ENCODE data around the gene SRPK2. TPM values are rescaled to one million over a fixed set of nuclear protein-coding genes. Genes with fewer than 3 reads are reported as not detected.
A peak's percentile ranks its signal among the peaks of the same experiment; 100 is the strongest.
"Not testable (repeated sequence)": the region's sequence is repeated elsewhere in the genome, so short reads cannot be mapped to it uniquely, and the experiment has no call there.

The SRPK2 gene
- total RNA-seq, 8 experiments from 2014 or later, result 36.4 to 96.1 (median 47.3) TPM

- in situ Hi-C loops (cut with MboI; ENCODE audit: low pct_unique_long_range_greater_than_20kb in 2 of 9, low sequenced_read_pairs in 9 of 9, unreplicated experiment in 9 of 9), result no loop called here
- no peak for ATAC-seq (replicated peaks in 6 of 8)
- no peak overlapping the region for H3K4me3 ChIP-seq
These were observed 110.2 kb downstream of the SRPK2 start for GRCh38 chr7:105278565-105278964.

GRCh38 chr7:105277341-105277740, 111.4 kb downstream of the SRPK2 start:
- no peak overlapping the region for H3K27ac ChIP-seq
- 76 to 100% (median 90%) methylated on average over 1 to 4 of the region's 6 CpGs; no CpG with 5 or more reads in 3 of the 10 experiments for WGBS, 10 experiments
- no peak for ATAC-seq (replicated peaks in 6 of 8)
- no peak overlapping the region for H3K4me3 ChIP-seq
- H3K4me1 ChIP-seq (replicated peaks in 1 of 2), result no peaks in the 10 kb centered on the region
- in situ Hi-C loops (cut with MboI; ENCODE audit: low pct_unique_long_range_greater_than_20kb in 2 of 9, low sequenced_read_pairs in 9 of 9, unreplicated experiment in 9 of 9), result no loop called here

More at GRCh38 chr7:105278565-105278964, 110.2 kb downstream of the SRPK2 start:
- WGBS, 10 experiments, result 71 to 100% (median 83%) methylated on average over 1 to 5 of the region's 5 CpGs; no CpG with 5 or more reads in 3 of the 10 experiments
- no peak overlapping the region for H3K27ac ChIP-seq
- H3K4me1 ChIP-seq (replicated peaks in 1 of 2), result no peaks in the 10 kb centered on the region

GRCh38 chr7:105270117-105270516, 118.6 kb downstream of the SRPK2 start:
- ATAC-seq (replicated peaks in 6 of 8), result no peak
- no peak overlapping the region for H3K4me3 ChIP-seq
- no peak overlapping the region for H3K27ac ChIP-seq
- H3K4me1 ChIP-seq (replicated peaks in 1 of 2), result peaks cover 3 to 31% of the 10 kb centered on the region in 2 donors
- in situ Hi-C loops (cut with MboI; ENCODE audit: low pct_unique_long_range_greater_than_20kb in 2 of 9, low sequenced_read_pairs in 9 of 9, unreplicated experiment in 9 of 9), result no loop called here
- WGBS, 10 experiments, result 29 to 100% (median 97%) methylated on average over 1 to 7 of the region's 9 CpGs; no CpG with 5 or more reads in 4 of the 10 experiments

- ATAC-seq (replicated peaks in 6 of 8), result peak; percentile 13 to 56 (median 32)
- in situ Hi-C loops (cut with MboI; ENCODE audit: low pct_unique_long_range_greater_than_20kb in 2 of 9, low sequenced_read_pairs in 9 of 9, unreplicated experiment in 9 of 9), result no loop called here
- peak overlapping the region in 1 of 2 donors; percentile 88 for H3K27ac ChIP-seq
- peaks cover 3 to 37% of the 10 kb centered on the region in 2 donors for H3K4me1 ChIP-seq (replicated peaks in 1 of 2)
- H3K4me3 ChIP-seq, result peak overlapping the region; percentile 36 to 46 (median 42)
- 0 to 54% (median 27%) methylated on average over 3 of the region's 3 CpGs for WGBS, 10 experiments
These were observed 119.3 kb downstream of the SRPK2 start for GRCh38 chr7:105269397-105269796.

- peak overlapping the region; percentile 36 to 46 (median 42) for H3K4me3 ChIP-seq
- in situ Hi-C loops (cut with MboI; ENCODE audit: low pct_unique_long_range_greater_than_20kb in 2 of 9, low sequenced_read_pairs in 9 of 9, unreplicated experiment in 9 of 9), result no loop called here
- 0 to 50% (median 17%) methylated on average over 1 to 6 of the region's 6 CpGs for WGBS, 10 experiments
- H3K4me1 ChIP-seq (replicated peaks in 1 of 2), result peaks cover 3 to 39% of the 10 kb centered on the region in 2 donors
- peak; percentile 83 to 93 (median 90) for ATAC-seq (replicated peaks in 6 of 8)
- H3K27ac ChIP-seq, result peak overlapping the region; percentile 80 to 88
These were observed 120.0 kb downstream of the SRPK2 start for GRCh38 chr7:105268511-105269392.

GRCh38 chr7:105268056-105268455, 120.7 kb downstream of the SRPK2 start:
- Histone ChIP-seq H3K4me1 (replicated peaks in 1 of 2) (peaks cover 3 to 39% of the 10 kb centered on the region in 2 donors), H3K27ac (peak overlapping the region in 1 of 2 donors; percentile 88), H3K4me3 (peak overlapping the region; percentile 36 to 46 (median 42))
- peak; percentile 39 to 70 (median 54) for ATAC-seq (replicated peaks in 6 of 8)
- 0 to 92% (median 60%) methylated on average over 1 of the region's 1 CpG; no CpG with 5 or more reads in 3 of the 10 experiments for WGBS, 10 experiments
- in situ Hi-C loops (cut with MboI; ENCODE audit: low pct_unique_long_range_greater_than_20kb in 2 of 9, low sequenced_read_pairs in 9 of 9, unreplicated experiment in 9 of 9), result no loop called here

- in situ Hi-C loops (cut with MboI; ENCODE audit: low pct_unique_long_range_greater_than_20kb in 2 of 9, low sequenced_read_pairs in 9 of 9, unreplicated experiment in 9 of 9), result no loop called here
- H3K27ac ChIP-seq, result no peak overlapping the region
- 0 to 64% (median 33%) methylated on average over 1 of the region's 1 CpG; no CpG with 5 or more reads in 2 of the 10 experiments for WGBS, 10 experiments
- ATAC-seq (replicated peaks in 6 of 8), result no peak
- H3K4me3 ChIP-seq, result peak overlapping the region; percentile 15 to 46 (median 42)
- H3K4me1 ChIP-seq (replicated peaks in 1 of 2), result peaks cover 3 to 39% of the 10 kb centered on the region in 2 donors
These were observed 121.5 kb downstream of the SRPK2 start for GRCh38 chr7:105267244-105267643.

GRCh38 chr7:105264707-105265106, 124.0 kb downstream of the SRPK2 start:
- whole genome bisulfite sequencing, 10 experiments, result 67 to 100% (median 100%) methylated on average over 1 of the region's 1 CpG; no CpG with 5 or more reads in 1 of the 10 experiments
- Histone ChIP-seq H3K27ac (no peak overlapping the region), H3K4me3 (no peak overlapping the region), H3K4me1 (replicated peaks in 1 of 2) (peaks cover 6 to 38% of the 10 kb centered on the region in 2 donors)
- ATAC-seq (replicated peaks in 6 of 8), result no peak
- in situ Hi-C loops (cut with MboI; ENCODE audit: low pct_unique_long_range_greater_than_20kb in 2 of 9, low sequenced_read_pairs in 9 of 9, unreplicated experiment in 9 of 9), result no loop called here

GRCh38 chr7:105261689-105262088, 127.0 kb downstream of the SRPK2 start:
- ATAC-seq (replicated peaks in 6 of 8), result peak in 3 of 8 experiments; percentile 13 to 75 (median 48)
- peak overlapping the region in 1 of 2 donors; percentile 29 for H3K27ac ChIP-seq
- H3K4me1 ChIP-seq (replicated peaks in 1 of 2), result peaks cover 15 to 27% of the 10 kb centered on the region in 2 donors
- 40 to 100% (median 83%) methylated on average over 1 to 2 of the region's 2 CpGs; no CpG with 5 or more reads in 3 of the 10 experiments for WGBS, 10 experiments
- H3K4me3 ChIP-seq, result no peak overlapping the region
- in situ Hi-C loops (cut with MboI; ENCODE audit: low pct_unique_long_range_greater_than_20kb in 2 of 9, low sequenced_read_pairs in 9 of 9, unreplicated experiment in 9 of 9), result no loop called here

- H3K4me3 ChIP-seq; in situ Hi-C loops (cut with MboI; ENCODE audit: low pct_unique_long_range_greater_than_20kb in 2 of 9, low sequenced_read_pairs in 9 of 9, unreplicated experiment in 9 of 9); H3K27ac ChIP-seq; ATAC-seq (replicated peaks in 6 of 8): not testable (repeated sequence)
- WGBS, 10 experiments, result 100% methylated on average over 1 of the region's 2 CpGs; no CpG with 5 or more reads in 8 of the 10 experiments
- peaks cover 15% of the 10 kb centered on the region in 2 donors for H3K4me1 ChIP-seq (replicated peaks in 1 of 2)
These were observed 128.4 kb downstream of the SRPK2 start for GRCh38 chr7:105260201-105260871.

- H3K4me1 ChIP-seq (replicated peaks in 1 of 2), result peaks cover 6 to 15% of the 10 kb centered on the region in 2 donors
- ATAC-seq (replicated peaks in 6 of 8); H3K27ac ChIP-seq; H3K4me3 ChIP-seq; in situ Hi-C loops (cut with MboI; ENCODE audit: low pct_unique_long_range_greater_than_20kb in 2 of 9, low sequenced_read_pairs in 9 of 9, unreplicated experiment in 9 of 9): not testable (repeated sequence)
These were observed 129.8 kb downstream of the SRPK2 start for GRCh38 chr7:105258919-105259318.

GRCh38 chr7:105257338-105257737, 131.4 kb downstream of the SRPK2 start:
- H3K4me3 ChIP-seq, result no peak overlapping the region
- WGBS, 10 experiments, result 0 to 29% (median 0%) methylated on average over 1 of the region's 1 CpG; no CpG with 5 or more reads in 4 of the 10 experiments

GRCh38 chr7:105256761-105257231, 131.9 kb downstream of the SRPK2 start:
- no peak overlapping the region for H3K27ac ChIP-seq
- in situ Hi-C loops (cut with MboI; ENCODE audit: low pct_unique_long_range_greater_than_20kb in 2 of 9, low sequenced_read_pairs in 9 of 9, unreplicated experiment in 9 of 9), result no loop called here
- H3K4me3 ChIP-seq, result no peak overlapping the region
- ATAC-seq (replicated peaks in 6 of 8), result peak in 4 of 8 experiments; percentile 21 to 86 (median 84)
- 0 to 83% (median 40%) methylated on average over 1 to 2 of the region's 2 CpGs; no CpG with 5 or more reads in 2 of the 10 experiments for WGBS, 10 experiments
- H3K4me1 ChIP-seq (replicated peaks in 1 of 2), result peaks cover 6 to 14% of the 10 kb centered on the region in 2 donors

More at GRCh38 chr7:105257338-105257737, 131.4 kb downstream of the SRPK2 start:
- peaks cover 6 to 15% of the 10 kb centered on the region in 2 donors for H3K4me1 ChIP-seq (replicated peaks in 1 of 2)
- in situ Hi-C loops (cut with MboI; ENCODE audit: low pct_unique_long_range_greater_than_20kb in 2 of 9, low sequenced_read_pairs in 9 of 9, unreplicated experiment in 9 of 9), result no loop called here
- ATAC-seq (replicated peaks in 6 of 8), result peak in 3 of 8 experiments; percentile 31 to 61 (median 46)
- peak overlapping the region in 1 of 2 donors; percentile 25 for H3K27ac ChIP-seq
